ENCODE data around the gene PGAP2.

The PGAP2 gene

DNA sequence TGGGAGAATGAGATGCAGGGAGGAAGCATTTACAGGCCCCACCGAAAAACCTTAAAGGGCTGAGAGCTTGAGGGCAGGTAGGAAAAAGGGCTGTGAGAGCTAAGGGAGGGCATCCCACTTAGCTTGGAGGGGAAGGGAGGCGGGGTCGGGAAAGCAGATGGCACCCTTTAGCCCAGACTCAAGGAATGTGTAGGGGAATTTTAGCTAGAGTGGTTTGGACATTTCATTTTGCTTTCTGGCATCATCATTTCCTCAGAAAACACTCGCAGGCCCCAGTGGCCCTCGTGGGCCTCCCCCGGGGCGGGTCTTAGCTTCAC, 46.3 kb downstream of the PGAP2 start:
- Histone ChIP-seq H3K4me1 (ENCODE audit: control insufficient read depth in 2 of 2, insufficient read depth in 1 of 2, low read depth in 1 of 2, low read length in 2 of 2) (peaks cover 17 to 21% of the 10 kb centered on the region in 2 donors), H2AK5ac (ENCODE audit: low read depth, low read length) (no peak overlapping the region), H2BK5ac (ENCODE audit: low read length) (no peak overlapping the region), H3K79me1 (ENCODE audit: low read depth, low read length) (peaks cover 2% of the 10 kb centered on the region), H3K4me2 (ENCODE audit: insufficient read depth, low read length, poor library complexity, severe bottlenecking) (peak overlapping the region; percentile 41), H3K23ac (ENCODE audit: low read depth, low read length, poor library complexity) (peak overlapping the region; percentile 8), H2AFZ (ENCODE audit: low read length) (peak overlapping the region; percentile 100), H2BK15ac (ENCODE audit: low read length) (no peak overlapping the region), H3K14ac (ENCODE audit: low read length) (no peak overlapping the region), H3K27me3 (ENCODE audit: control insufficient read depth in 3 of 3, insufficient read depth in 3 of 3, low read depth in 1 of 3, low read length in 3 of 3) (peaks cover 0 to 3% (median 0%) of the 10 kb centered on the region in 3 experiments), H3K4ac (ENCODE audit: low read length) (no peak overlapping the region), H4K91ac (ENCODE audit: low read depth, low read length, poor library complexity) (no peak overlapping the region), H3K27ac (replicated peaks; ENCODE audit: low read length) (no peak overlapping the region), H3K9me3 (replicated peaks in 1 of 2; ENCODE audit: control insufficient read depth in 2 of 2, insufficient read depth in 1 of 2, low read depth in 1 of 2, low read length in 2 of 2) (no peaks in the 10 kb centered on the region), H3K9ac (ENCODE audit: low read depth, low read length, poor library complexity) (no peak overlapping the region), H3K36me3 (replicated peaks in 1 of 2; ENCODE audit: control insufficient read depth in 2 of 2, insufficient read depth in 2 of 2, low read length in 2 of 2) (no peaks in the 10 kb centered on the region), H2BK12ac (ENCODE audit: low read length) (no peak overlapping the region), H3K4me3 (ENCODE audit: low read length in 2 of 2) (peak overlapping the region in 1 of 2 donors; percentile 89), H2BK120ac (ENCODE audit: low read depth, low read length) (no peak overlapping the region), H3K18ac (ENCODE audit: low read length) (no peak overlapping the region), H4K8ac (ENCODE audit: low read depth, low read length) (no peak overlapping the region)
- no CpG with 5 or more reads among the region's 7 CpGs for WGBS, 2 donors (ENCODE audit: extremely low coverage in 2 of 2, insufficient read length in 2 of 2, insufficient replicate concordance in 1 of 2)
- DNase-seq (ENCODE audit: low spot score) = no peak

- Histone ChIP-seq H2BK12ac (ENCODE audit: low read length) (no peak within 1 kb of the TSS), H4K8ac (ENCODE audit: low read depth, low read length) (no peak within 1 kb of the TSS), H3K4me3 (ENCODE audit: low read length in 2 of 2) (peak within 1 kb of the TSS; percentile 89 to 96), H3K79me1 (ENCODE audit: low read depth, low read length) (peaks cover 2% of the 10 kb centered on the region), H3K23ac (ENCODE audit: low read depth, low read length, poor library complexity) (peak within 1 kb of the TSS; percentile 27), H2AFZ (ENCODE audit: low read length) (peak within 1 kb of the TSS; percentile 100), H2BK15ac (ENCODE audit: low read length) (peak within 1 kb of the TSS; percentile 23), H3K27me3 (ENCODE audit: control insufficient read depth in 3 of 3, insufficient read depth in 3 of 3, low read depth in 1 of 3, low read length in 3 of 3) (peaks cover 0 to 3% (median 0%) of the 10 kb centered on the region in 3 experiments), H2BK5ac (ENCODE audit: low read length) (no peak within 1 kb of the TSS), H3K9me3 (replicated peaks in 1 of 2; ENCODE audit: control insufficient read depth in 2 of 2, insufficient read depth in 1 of 2, low read depth in 1 of 2, low read length in 2 of 2) (no peaks in the 10 kb centered on the region), H2BK120ac (ENCODE audit: low read depth, low read length) (peak within 1 kb of the TSS; percentile 4), H3K4me2 (ENCODE audit: insufficient read depth, low read length, poor library complexity, severe bottlenecking) (peak within 1 kb of the TSS; percentile 87), H3K36me3 (replicated peaks in 1 of 2; ENCODE audit: control insufficient read depth in 2 of 2, insufficient read depth in 2 of 2, low read length in 2 of 2) (no peaks in the 10 kb centered on the region), H3K4ac (ENCODE audit: low read length) (no peak within 1 kb of the TSS), H3K14ac (ENCODE audit: low read length) (peak within 1 kb of the TSS; percentile 65), H3K18ac (ENCODE audit: low read length) (peak within 1 kb of the TSS; percentile 93), H3K4me1 (ENCODE audit: control insufficient read depth in 2 of 2, insufficient read depth in 1 of 2, low read depth in 1 of 2, low read length in 2 of 2) (peaks cover 17 to 21% of the 10 kb centered on the region in 2 donors), H2AK5ac (ENCODE audit: low read depth, low read length) (no peak within 1 kb of the TSS), H3K9ac (ENCODE audit: low read depth, low read length, poor library complexity) (peak within 1 kb of the TSS; percentile 85), H4K91ac (ENCODE audit: low read depth, low read length, poor library complexity) (no peak within 1 kb of the TSS), H3K27ac (replicated peaks; ENCODE audit: low read length) (peak within 1 kb of the TSS; percentile 83)
- DNase-seq (ENCODE audit: low spot score) = peak; percentile 95
- no CpG with 5 or more reads among the region's 87 CpGs for WGBS, 2 donors (ENCODE audit: extremely low coverage in 2 of 2, insufficient read length in 2 of 2, insufficient replicate concordance in 1 of 2)
Measured at GRCh38 chr11:3854977-3855807, 46.8 kb downstream of the PGAP2 start, which contains the start of gene STIM1. STIM1 (plus strand) TSS chr11:3855664; CDS start chr11:3856271, 607 bp downstream.

- peak overlapping the region; percentile 69 for H3K18ac ChIP-seq (ENCODE audit: low read length)
- H4K8ac ChIP-seq (ENCODE audit: low read depth, low read length) = no peak overlapping the region
- H3K4me3 ChIP-seq (ENCODE audit: low read length in 2 of 2) = peak overlapping the region; percentile 80 to 89
- peak overlapping the region; percentile 85 for H3K9ac ChIP-seq (ENCODE audit: low read depth, low read length, poor library complexity)
- H2BK5ac ChIP-seq (ENCODE audit: low read length) = no peak overlapping the region
- H3K4me2 ChIP-seq (ENCODE audit: insufficient read depth, low read length, poor library complexity, severe bottlenecking) = peak overlapping the region; percentile 87
- no CpG with 5 or more reads among the region's 40 CpGs for WGBS, 2 donors (ENCODE audit: extremely low coverage in 2 of 2, insufficient read length in 2 of 2, insufficient replicate concordance in 1 of 2)
- no peak overlapping the region for H2AK5ac ChIP-seq (ENCODE audit: low read depth, low read length)
- peak overlapping the region; percentile 4 for H2BK120ac ChIP-seq (ENCODE audit: low read depth, low read length)
- peaks cover 17 to 21% of the 10 kb centered on the region in 2 donors for H3K4me1 ChIP-seq (ENCODE audit: control insufficient read depth in 2 of 2, insufficient read depth in 1 of 2, low read depth in 1 of 2, low read length in 2 of 2)
- no peak overlapping the region for H2BK12ac ChIP-seq (ENCODE audit: low read length)
- H3K23ac ChIP-seq (ENCODE audit: low read depth, low read length, poor library complexity) = peak overlapping the region; percentile 27
- no peak overlapping the region for H4K91ac ChIP-seq (ENCODE audit: low read depth, low read length, poor library complexity)
- DNase-seq (ENCODE audit: low spot score) = no peak
- H3K27ac ChIP-seq (replicated peaks; ENCODE audit: low read length) = no peak overlapping the region
- no peak overlapping the region for H3K4ac ChIP-seq (ENCODE audit: low read length)
- H3K79me1 ChIP-seq (ENCODE audit: low read depth, low read length) = peaks cover 2% of the 10 kb centered on the region
- no peaks in the 10 kb centered on the region for H3K36me3 ChIP-seq (replicated peaks in 1 of 2; ENCODE audit: control insufficient read depth in 2 of 2, insufficient read depth in 2 of 2, low read length in 2 of 2)
- H2BK15ac ChIP-seq (ENCODE audit: low read length) = peak overlapping the region; percentile 23
- H3K14ac ChIP-seq (ENCODE audit: low read length) = peak overlapping the region; percentile 47
- H3K27me3 ChIP-seq (ENCODE audit: control insufficient read depth in 3 of 3, insufficient read depth in 3 of 3, low read depth in 1 of 3, low read length in 3 of 3) = peaks cover 0 to 3% (median 0%) of the 10 kb centered on the region in 3 experiments
- peak overlapping the region; percentile 100 for H2AFZ ChIP-seq (ENCODE audit: low read length)
- H3K9me3 ChIP-seq (replicated peaks in 1 of 2; ENCODE audit: control insufficient read depth in 2 of 2, insufficient read depth in 1 of 2, low read depth in 1 of 2, low read length in 2 of 2) = no peaks in the 10 kb centered on the region
Measured at GRCh38 chr11:3855808-3856491, 47.6 kb downstream of the PGAP2 start.

Measured in neuronal stem cell (in vitro differentiated cells).